Spleen (tissue), 11 donors: ENCODE measurements around the gene NEURL1. TPM values are rescaled to one million over a fixed set of nuclear protein-coding genes. Genes with fewer than 3 reads are reported as not detected.
"Not testable (repeated sequence)": the region's sequence is repeated elsewhere in the genome, so short reads cannot be mapped to it uniquely, and the experiment has no call there.

Source experiments
- DNase-seq: peaks from one replicate; pipeline ENCODE4 v3.0.0-alpha.2; 2020
- H3K27ac ChIP-seq, 8 donors: fragments of 200-600 bp; sonication (generic) in 7 of 8; 1 replicate in 4 of 8; 2 replicates in 4 of 8; pipeline versions ENCODE4 v1.5.0 to v1.8.0; 2016 to 2021; ENCODE audit warnings: inconsistent platforms in 4 of 8, mild to moderate bottlenecking in 4 of 8, moderate library complexity in 1 of 8
- H3K27me3 ChIP-seq, 7 donors: fragments of 200-600 bp; sonication (generic) in 6 of 7; replicated peaks in 1 of 7; 1 replicate in 4 of 7; 2 replicates in 3 of 7; pipeline versions ENCODE4 v1.5.0 to v1.8.0; 2016 to 2021; ENCODE audit warnings: inconsistent platforms in 3 of 7, mild to moderate bottlenecking in 1 of 7
- H3K36me3 ChIP-seq, 6 donors: fragments of 200-600 bp; sonication (generic) in 5 of 6; 1 replicate in 4 of 6; 2 replicates in 2 of 6; pipeline versions ENCODE4 v1.5.0 to v1.8.0; 2016 to 2021; ENCODE audit warnings: inconsistent platforms in 2 of 6
- H3K4me1 ChIP-seq, 6 donors: fragments of 200-600 bp; sonication (generic) in 5 of 6; 1 replicate in 3 of 6; 2 replicates in 3 of 6; pipeline versions ENCODE4 v1.5.0 to v1.8.0; 2016 to 2021; ENCODE audit warnings: inconsistent platforms in 3 of 6
- H3K4me3 ChIP-seq, 8 donors: fragments of 200-600 bp; sonication (generic) in 7 of 8; 1 replicate in 4 of 8; 2 replicates in 4 of 8; pipeline versions ENCODE4 v1.5.0 to v1.8.0; 2016 to 2021; ENCODE audit warnings: inconsistent platforms in 4 of 8, mild to moderate bottlenecking in 4 of 8, moderate library complexity in 2 of 8
- H3K9me3 ChIP-seq, 8 donors: fragments of 200-600 bp; sonication (generic) in 7 of 8; 1 replicate in 4 of 8; 2 replicates in 4 of 8; pipeline versions ENCODE4 v1.5.0 to v1.8.0; 2016 to 2021; ENCODE audit warnings: inconsistent platforms in 4 of 8
- POLR2A ChIP-seq, 3 donors: fragments of 450-650 bp; IDR thresholded peaks; one replicate each; pipeline ENCODE4 v1.5.1; 2017; ENCODE audit warnings: antibody characterized with exemption in 3 of 3, mild to moderate bottlenecking in 1 of 3
- POLR2AphosphoS5 ChIP-seq, 3 donors: sonication (generic); formaldehyde crosslinking; IDR thresholded peaks; one replicate each; pipeline ENCODE4 v1.5.1; 2017; ENCODE audit warnings: antibody characterized with exemption in 3 of 3
- WGBS, 5 donors: extraction: QIAGEN DNeasy Blood & Tissue Kit in 3 of 5; methylation state at CpG; one replicate each; pipeline versions ENCODE4 v1.1.5 to v1.1.7; 2013 to 2018; 5-methylcytosine and 5-hydroxymethylcytosine counted together
- intact Hi-C: fragments of 100-400 bp; cut with DNase I; formaldehyde crosslinking; loops from one replicate; pipeline ENCODE4 v1.15.0; 2023; ENCODE audit warnings: low total_unique reads
- polyA plus RNA-seq, 3 donors: library from polyadenylated mRNA; stranded (reverse); fragments of 200-250 nt; gene quantifications; one replicate each; pipeline ENCODE4 v1.2.1, GENCODE V29; 2013
- total RNA-seq, 7 donors: library from RNA; depleted of rRNA in 3 of 7; stranded (reverse); fragments of >200 nt in 3 of 7; fragmentation: NEBNext Ultra II Directional in 4 of 7; extraction: Animal tissue kit (Norgen Biotek cat#: 25700) in 4 of 7; gene quantifications; one replicate each; pipeline versions ENCODE4 v1.1.0 to v1.2.1, GENCODE V29; 2016 to 2021
- TF ChIP-seq, protein P1 (sequence below), 11 experiments: fragments of 200-600 bp in 7 of 11; fragments of 450-650 bp in 4 of 11; sonication (generic) in 4 of 11; IDR thresholded peaks in 8 of 11; conservative IDR thresholded peaks in 3 of 11; 1 replicate in 7 of 11; 2 replicates in 4 of 11; pipeline versions ENCODE4 v1.4.0 to v1.8.0; 2016 to 2021; ENCODE audit warnings: antibody characterized with exemption in 11 of 11, inconsistent platforms in 4 of 11, mild to moderate bottlenecking in 1 of 11
- donor health status: healthy with polysubstance abuse.
- donor health status: DM: no; HTN: no; CAD: no; lungs with moderate emphysema.
- donor health status: DM: no; HTN: no; CAD: no.
- donor health status: Bipolar disorder and iron deficiency.
- donor health status: healthy.
- donor health status: DM: no; HTN: no; CAD: no.
- donor health status: DM: yes; HTN: yes; CAD: no.

Gene NEURL1
- total and polyA plus RNA-seq, 10 donors, result 0.43 to 3.6 (median 2.3) TPM

DNA sequence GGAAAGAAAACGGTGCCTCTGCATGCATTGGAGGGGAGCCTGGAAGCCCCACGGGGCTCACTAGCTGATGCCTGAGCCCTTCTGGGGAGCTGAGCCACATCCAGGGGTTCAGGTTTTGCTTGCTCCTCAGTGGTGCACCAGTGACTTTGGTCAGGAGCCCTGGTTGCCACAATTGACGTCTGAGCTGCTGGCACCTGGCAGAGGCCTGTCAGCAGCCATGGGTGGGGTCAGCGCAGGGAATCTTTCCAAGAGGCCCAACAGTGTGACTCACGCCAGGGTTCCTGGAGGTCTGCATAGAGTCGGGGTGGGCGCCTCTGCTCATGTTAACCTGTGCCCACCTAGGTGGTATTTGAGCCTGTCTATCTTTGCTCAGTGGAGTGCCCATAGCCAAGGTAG is 138.7 kb downstream of the NEURL1 start:
- TF ChIP-seq POLR2A (IDR thresholded peaks at IDR 0.05) (no peak), POLR2AphosphoS5 (IDR thresholded peaks at IDR 0.05) (no peak)
- TF ChIP-seq, protein P1, sequence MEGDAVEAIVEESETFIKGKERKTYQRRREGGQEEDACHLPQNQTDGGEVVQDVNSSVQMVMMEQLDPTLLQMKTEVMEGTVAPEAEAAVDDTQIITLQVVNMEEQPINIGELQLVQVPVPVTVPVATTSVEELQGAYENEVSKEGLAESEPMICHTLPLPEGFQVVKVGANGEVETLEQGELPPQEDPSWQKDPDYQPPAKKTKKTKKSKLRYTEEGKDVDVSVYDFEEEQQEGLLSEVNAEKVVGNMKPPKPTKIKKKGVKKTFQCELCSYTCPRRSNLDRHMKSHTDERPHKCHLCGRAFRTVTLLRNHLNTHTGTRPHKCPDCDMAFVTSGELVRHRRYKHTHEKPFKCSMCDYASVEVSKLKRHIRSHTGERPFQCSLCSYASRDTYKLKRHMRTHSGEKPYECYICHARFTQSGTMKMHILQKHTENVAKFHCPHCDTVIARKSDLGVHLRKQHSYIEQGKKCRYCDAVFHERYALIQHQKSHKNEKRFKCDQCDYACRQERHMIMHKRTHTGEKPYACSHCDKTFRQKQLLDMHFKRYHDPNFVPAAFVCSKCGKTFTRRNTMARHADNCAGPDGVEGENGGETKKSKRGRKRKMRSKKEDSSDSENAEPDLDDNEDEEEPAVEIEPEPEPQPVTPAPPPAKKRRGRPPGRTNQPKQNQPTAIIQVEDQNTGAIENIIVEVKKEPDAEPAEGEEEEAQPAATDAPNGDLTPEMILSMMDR (IDR thresholded peaks at IDR 0.05 in 8 of 11, conservative IDR thresholded peaks at IDR 0.05 in 3 of 11), result no peak
- peaks cover 0 to 29% (median 9%) of the 10 kb centered on the region in 6 donors for H3K4me1 ChIP-seq
- 71 to 78% (median 73%) methylated on average over 5 to 7 of the region's 7 CpGs for WGBS, 5 donors

DNA sequence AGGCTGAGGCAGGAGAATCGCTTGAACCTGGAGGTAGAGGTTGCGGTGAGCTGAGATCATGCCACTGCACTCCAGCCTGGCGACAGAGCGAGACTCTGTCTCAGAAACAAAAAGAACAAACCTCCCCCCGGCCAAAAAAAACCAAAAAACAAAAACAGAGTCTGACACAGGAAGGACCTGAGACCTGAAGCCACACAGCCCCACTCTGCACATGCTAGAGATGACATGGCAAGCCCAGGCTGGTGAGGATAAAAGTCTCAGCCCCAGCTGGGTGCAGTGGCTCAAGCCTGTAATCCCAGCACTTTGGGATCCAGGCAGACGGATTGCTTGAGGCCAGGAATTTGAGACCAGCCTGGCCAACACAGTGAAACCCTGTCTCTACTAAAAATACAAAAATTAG is 139.4 kb downstream of the NEURL1 start:
- not testable (repeated sequence) for H3K9me3 ChIP-seq, DNase-seq
- WGBS, 5 donors, result 85 to 95% (median 91%) methylated on average over 6 of the region's 6 CpGs

More for the DNA sequence above, 138.7 kb downstream of the NEURL1 start:
- Histone ChIP-seq H3K9me3 (no peaks in the 10 kb centered on the region), H3K36me3 (peaks cover 0 to 38% (median 1%) of the 10 kb centered on the region in 6 donors), H3K27ac (no peak overlapping the region), H3K27me3 (no peaks in the 10 kb centered on the region), H3K4me3 (no peak overlapping the region)
- intact Hi-C loops, result no loop called here
- no peak for DNase-seq

DNA sequence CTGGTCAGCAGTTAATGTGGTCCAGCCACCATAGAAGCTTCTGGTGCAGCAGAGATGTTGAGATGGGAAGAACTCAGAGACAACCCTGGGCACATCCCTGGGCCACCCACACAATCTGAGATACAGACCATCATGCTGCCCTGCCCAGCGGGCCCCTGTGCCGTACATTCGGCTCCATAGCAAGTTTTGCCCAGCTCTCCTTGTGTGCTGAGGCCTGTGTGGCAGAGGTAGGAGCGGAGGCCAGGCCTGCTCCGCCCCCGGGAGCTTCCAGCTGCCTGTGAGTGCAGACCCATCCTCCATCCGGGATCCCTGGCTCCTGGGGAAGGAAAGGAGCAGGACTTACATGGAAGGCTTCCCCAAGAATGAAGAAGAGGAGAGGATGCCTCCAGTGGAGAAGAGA is 140.3 kb downstream of the NEURL1 start:
- Histone ChIP-seq H3K27ac (no peak overlapping the region), H3K9me3 (no peaks in the 10 kb centered on the region), H3K36me3 (peaks cover 0 to 27% (median 0%) of the 10 kb centered on the region in 6 donors), H3K4me3 (no peak overlapping the region), H3K27me3 (no peaks in the 10 kb centered on the region), H3K4me1 (peaks cover 0 to 43% (median 15%) of the 10 kb centered on the region in 6 donors)
- no peak for DNase-seq
- 86 to 96% (median 94%) methylated on average over 5 to 7 of the region's 7 CpGs for WGBS, 5 donors
- intact Hi-C loops, result no loop called here
- TF ChIP-seq, protein P1 (IDR thresholded peaks at IDR 0.05 in 8 of 11, conservative IDR thresholded peaks at IDR 0.05 in 3 of 11), result no peak
- TF ChIP-seq POLR2A (IDR thresholded peaks at IDR 0.05) (no peak), POLR2AphosphoS5 (IDR thresholded peaks at IDR 0.05) (no peak)

More for the DNA sequence above, 139.4 kb downstream of the NEURL1 start:
- H3K4me3 ChIP-seq, intact Hi-C loops, H3K27ac ChIP-seq, H3K27me3 ChIP-seq: not testable (repeated sequence)
- Histone ChIP-seq H3K36me3 (peaks cover 0 to 32% (median 0%) of the 10 kb centered on the region in 6 donors), H3K4me1 (peaks cover 0 to 35% (median 11%) of the 10 kb centered on the region in 6 donors)

DNA sequence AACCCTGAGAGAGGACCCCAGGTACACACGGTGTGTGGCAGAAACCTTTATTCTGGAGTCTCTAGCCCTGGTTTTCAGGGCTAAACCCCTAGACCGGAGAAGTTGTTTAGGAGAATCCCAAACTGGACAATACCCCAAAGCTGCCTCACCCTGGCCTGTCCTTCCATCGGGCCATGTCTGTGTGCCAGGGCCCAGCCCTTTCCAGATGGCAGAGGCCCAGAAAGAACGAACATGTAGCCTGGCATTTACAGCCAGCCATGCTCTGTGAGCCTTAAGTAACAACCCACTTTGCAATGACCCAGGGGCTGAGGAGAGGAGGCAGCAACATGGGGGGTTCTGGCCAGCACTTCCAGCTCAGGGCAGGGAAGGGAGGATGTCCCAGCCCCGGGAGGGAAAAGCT is 142.1 kb downstream of the NEURL1 start:
- peak overlapping the region in 4 of 8 donors; percentile 36 to 65 (median 62) for H3K27ac ChIP-seq
- peaks cover 0 to 32% (median 0%) of the 10 kb centered on the region in 6 donors for H3K36me3 ChIP-seq
- WGBS, 5 donors, result 64 to 86% (median 83%) methylated on average over 4 to 5 of the region's 5 CpGs
- H3K4me1 ChIP-seq, result peaks cover 0 to 44% (median 17%) of the 10 kb centered on the region in 6 donors
- no peaks in the 10 kb centered on the region for H3K9me3 ChIP-seq
- TF ChIP-seq POLR2A (IDR thresholded peaks at IDR 0.05) (no peak), POLR2AphosphoS5 (IDR thresholded peaks at IDR 0.05) (no peak)
- TF ChIP-seq, protein P1 (IDR thresholded peaks at IDR 0.05 in 8 of 11, conservative IDR thresholded peaks at IDR 0.05 in 3 of 11), result no peak
- H3K27me3 ChIP-seq, result no peaks in the 10 kb centered on the region
- H3K4me3 ChIP-seq, result no peak overlapping the region
- intact Hi-C loops, result no loop called here
- no peak for DNase-seq
